CD14-positive monocyte (primary cell): ENCODE measurements around the gene TEPSIN. TPM values are rescaled to one million over a fixed set of nuclear protein-coding genes. Genes with fewer than 3 reads are reported as not detected.
A peak's percentile ranks its signal among the peaks of the same experiment; 100 is the strongest.

ENCODE experiments used
- DNase-seq, 3 donors: peaks; one replicate each; pipeline ENCODE4 v3.0.0-alpha.2; 2011 to 2022
- H2AFZ ChIP-seq: 2 replicates; pipeline ENCODE4 v1.6.0; 2012; ENCODE audit warnings: mild to moderate bottlenecking, low read depth, low read length, inconsistent platforms; ENCODE audit not compliant: insufficient read depth, poor library complexity, severe bottlenecking
- H3K27ac ChIP-seq, 2 donors: 1 replicate in 1 of 2; 2 replicates in 1 of 2; pipeline ENCODE4 v1.5.1; 2012 to 2013; ENCODE audit warnings: low read length in 2 of 2, control low read depth in 1 of 2, inconsistent platforms in 1 of 2, low read depth in 1 of 2, mild to moderate bottlenecking in 1 of 2
- H3K27me3 ChIP-seq, 2 donors: one replicate each; pipeline versions ENCODE4 v1.6.0 to v1.6.1; 2011 to 2013; ENCODE audit warnings: low read length in 2 of 2; ENCODE audit not compliant: control insufficient read depth in 2 of 2, insufficient read depth in 2 of 2
- H3K36me3 ChIP-seq, 2 donors: replicated peaks in 1 of 2; 1 replicate in 1 of 2; 2 replicates in 1 of 2; pipeline versions ENCODE4 v1.5.1 to v1.6.1; 2012 to 2013; ENCODE audit warnings: low read length in 2 of 2, control low read depth in 1 of 2, inconsistent platforms in 1 of 2, mild to moderate bottlenecking in 1 of 2; ENCODE audit not compliant: insufficient read depth in 2 of 2, control insufficient read depth in 1 of 2
- H3K4me1 ChIP-seq, 2 donors: 1 replicate in 1 of 2; 2 replicates in 1 of 2; pipeline versions ENCODE4 v1.5.1 to v1.6.1; 2012 to 2013; ENCODE audit warnings: low read length in 2 of 2, control low read depth in 1 of 2, inconsistent platforms in 1 of 2, mild to moderate bottlenecking in 1 of 2, moderate library complexity in 1 of 2; ENCODE audit not compliant: insufficient read depth in 2 of 2, control insufficient read depth in 1 of 2
- H3K4me2 ChIP-seq: replicated peaks from 2 replicates; pipeline ENCODE3; 2012; ENCODE audit warnings: low read length, moderate library complexity, mild to moderate bottlenecking; ENCODE audit not compliant: poor library complexity, severe bottlenecking; ENCODE audit errors: extremely low read depth
- H3K4me3 ChIP-seq, 3 experiments: fragments of 200-600 bp in 1 of 3; sonication (generic) in 1 of 3; replicated peaks in 1 of 3; 1 replicate in 2 of 3; 2 replicates in 1 of 3; pipeline ENCODE4 v1.5.1; 2011 to 2013; ENCODE audit warnings: low read length in 3 of 3, mild to moderate bottlenecking in 3 of 3, control low read depth in 2 of 3, low read depth in 2 of 3, inconsistent platforms in 1 of 3, moderate library complexity in 1 of 3
- H3K79me2 ChIP-seq: 2 replicates; pipeline ENCODE4 v1.6.0; 2012; ENCODE audit warnings: mild to moderate bottlenecking, control low read depth, inconsistent platforms, low read length, moderate library complexity; ENCODE audit not compliant: insufficient read depth
- H3K9ac ChIP-seq: 2 replicates; pipeline ENCODE4 v1.6.0; 2017; ENCODE audit warnings: low read length, mild to moderate bottlenecking; ENCODE audit not compliant: insufficient read depth, poor library complexity, severe bottlenecking
- H3K9me3 ChIP-seq, 2 donors: replicated peaks in 1 of 2; 1 replicate in 1 of 2; 2 replicates in 1 of 2; pipeline versions ENCODE4 v1.5.1 to v1.6.1; 2012 to 2013; ENCODE audit warnings: low read length in 2 of 2, control low read depth in 1 of 2; ENCODE audit not compliant: control insufficient read depth in 1 of 2, insufficient read depth in 1 of 2
- H4K20me1 ChIP-seq: 2 replicates; pipeline ENCODE4 v1.6.0; 2012; ENCODE audit warnings: mild to moderate bottlenecking, low read length, control low read depth, moderate library complexity; ENCODE audit not compliant: insufficient read depth
- H3K27ac Mint-ChIP-seq, 7 donors: one replicate each; pipeline ENCODE4 v1.8.0; 2020; ENCODE audit warnings: mild to moderate bottlenecking in 7 of 7, mixed read lengths in 7 of 7, moderate library complexity in 6 of 7, inconsistent platforms in 2 of 7
- H3K27me3 Mint-ChIP-seq, 3 donors: one replicate each; pipeline ENCODE4 v1.8.0; 2021 to 2022; ENCODE audit warnings: low read depth in 3 of 3, mild to moderate bottlenecking in 3 of 3, mixed read lengths in 3 of 3, moderate library complexity in 3 of 3, inconsistent platforms in 1 of 3
- H3K36me3 Mint-ChIP-seq, 2 donors: one replicate each; pipeline ENCODE4 v1.8.0; 2020; ENCODE audit warnings: mixed read lengths in 2 of 2, inconsistent platforms in 1 of 2, mild to moderate bottlenecking in 1 of 2
- H3K4me1 Mint-ChIP-seq: one replicate; pipeline ENCODE4 v1.8.0; 2020; ENCODE audit warnings: mild to moderate bottlenecking, mixed read lengths
- H3K4me3 Mint-ChIP-seq, 2 donors: one replicate each; pipeline ENCODE4 v1.8.0; 2020; ENCODE audit warnings: mild to moderate bottlenecking in 2 of 2, mixed read lengths in 2 of 2, moderate library complexity in 1 of 2
- H3K9me3 Mint-ChIP-seq, 7 donors: one replicate each; pipeline ENCODE4 v1.8.0; 2020 to 2022; ENCODE audit warnings: mixed read lengths in 7 of 7, mild to moderate bottlenecking in 6 of 7, moderate library complexity in 6 of 7, inconsistent platforms in 2 of 7
- CTCF ChIP-seq: fragments of 200-600 bp; IDR thresholded peaks from one replicate; pipeline ENCODE4 v1.8.0; 2022; ENCODE audit warnings: antibody characterized with exemption, mild to moderate bottlenecking
- WGBS: methylation state at CpG from one replicate; pipeline ENCODE4 v1.1.5; 2013; ENCODE audit warnings: missing lambda C conversion rate; ENCODE audit not compliant: insufficient coverage; 5-methylcytosine and 5-hydroxymethylcytosine counted together
- intact Hi-C, 2 donors: fragments of 100-400 bp; cut with micrococcal nuclease; formaldehyde crosslinking; loops; one replicate each; pipeline versions ENCODE4 v1.15.0 to v1.15.1; 2023
- polyA plus RNA-seq, 3 donors: library from polyadenylated mRNA; depleted of rRNA in 1 of 3; unstranded in 2 of 3; stranded (reverse) in 1 of 3; fragments of 300-500 nt in 2 of 3; fragments of >200 nt in 1 of 3; fragmentation: Illumina TruSeq in 2 of 3; gene quantifications; 1 replicate in 2 of 3; 2 replicates in 1 of 3; pipeline ENCODE4 v1.2.3, GENCODE V29; 2012 to 2021

The TEPSIN gene
- polyA plus RNA-seq, 3 donors = 3.4 to 136 (median 4.5) TPM

DNA sequence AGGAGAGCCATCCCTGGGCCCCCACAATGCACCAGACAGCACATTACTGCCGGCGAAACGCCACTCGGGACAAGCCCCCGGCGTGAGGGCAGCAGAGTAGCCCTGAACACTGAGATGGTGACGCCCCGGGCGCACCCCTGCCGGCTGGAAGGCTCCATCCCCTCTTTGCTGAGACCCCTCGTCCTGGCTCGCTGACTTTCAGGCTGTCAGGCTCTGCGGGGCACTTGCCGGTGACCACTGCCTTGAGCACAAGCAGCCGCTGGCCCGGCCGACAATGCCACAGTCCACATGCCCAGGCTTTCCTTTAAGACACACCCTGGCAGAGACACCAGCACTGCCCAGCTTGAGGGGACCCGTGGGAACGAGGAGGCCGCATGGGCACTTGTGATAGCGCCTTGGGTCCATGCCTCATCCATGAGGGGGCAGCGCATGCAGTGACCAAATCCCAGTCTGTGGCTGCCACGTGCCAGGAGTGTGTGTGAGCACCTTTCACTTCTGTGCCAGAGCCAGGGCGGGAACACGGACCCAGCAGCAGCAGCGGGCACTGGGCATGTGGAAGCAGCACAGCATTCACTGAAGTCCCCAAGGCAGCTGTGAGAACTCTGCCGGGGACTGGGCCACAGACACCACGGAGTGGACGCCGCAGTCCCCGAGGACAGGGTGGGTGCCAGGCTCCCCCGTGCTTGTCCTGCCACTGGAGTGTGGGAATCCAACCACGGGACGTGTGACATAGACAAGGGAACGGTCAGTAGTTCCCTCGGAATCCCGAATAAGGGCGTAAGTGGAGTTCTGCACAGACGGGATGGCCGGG is 24.7 kb upstream of the TEPSIN start:
- Histone ChIP-seq H4K20me1 (peaks cover 80% of the 10 kb centered on the region), H3K4me2 (no peak overlapping the region), H3K4me1 (peaks cover 9 to 17% of the 10 kb centered on the region in 2 donors), H3K9me3 (no peaks in the 10 kb centered on the region), H3K27ac (no peak overlapping the region), H3K9ac (no peak overlapping the region), H2AFZ (no peak overlapping the region), H3K36me3 (peaks cover 80 to 100% of the 10 kb centered on the region in 2 donors), H3K27me3 (no peaks in the 10 kb centered on the region), H3K79me2 (peaks cover 51% of the 10 kb centered on the region), H3K4me3 (no peak overlapping the region)
- Mint-ChIP-seq H3K9me3 (peaks cover 0 to 2% (median 0%) of the 10 kb centered on the region in 7 donors), H3K27me3 (peaks cover 0 to 2% (median 0%) of the 10 kb centered on the region in 3 donors), H3K4me1 (peaks cover 17% of the 10 kb centered on the region), H3K4me3 (no peak overlapping the region), H3K36me3 (peaks cover 77 to 93% of the 10 kb centered on the region in 2 donors), H3K27ac (peak overlapping the region in 1 of 7 donors; percentile 55)
- no peak for TF ChIP-seq CTCF
- 98% methylated on average over 40 of the region's 40 CpGs for WGBS
- DNase-seq = no peak
- intact Hi-C loops = no loop called here

GRCh38 chr17:81261582-81262336 is 22.9 kb upstream of the TEPSIN start:
- H3K9me3 Mint-ChIP-seq = peaks cover 0 to 2% (median 0%) of the 10 kb centered on the region in 7 donors
- Histone ChIP-seq H4K20me1 (peaks cover 81% of the 10 kb centered on the region), H2AFZ (no peak overlapping the region), H3K9ac (no peak overlapping the region), H3K36me3 (peaks cover 91 to 100% of the 10 kb centered on the region in 2 donors), H3K27ac (peak overlapping the region in 1 of 2 donors; percentile 8), H3K4me2 (no peak overlapping the region), H3K4me1 (peaks cover under 1 to 2% of the 10 kb centered on the region in 2 donors), H3K4me3 (no peak overlapping the region), H3K79me2 (peaks cover 40% of the 10 kb centered on the region), H3K27me3 (no peaks in the 10 kb centered on the region), H3K9me3 (no peaks in the 10 kb centered on the region)
- intact Hi-C loops = no loop called here
- no peak overlapping the region for H3K4me3 Mint-ChIP-seq
- H3K36me3 Mint-ChIP-seq = peaks cover 81 to 100% of the 10 kb centered on the region in 2 donors
- no peak for TF ChIP-seq CTCF
- H3K27me3 Mint-ChIP-seq = peaks cover 0 to 2% (median 0%) of the 10 kb centered on the region in 3 donors
- no peak for DNase-seq
- H3K4me1 Mint-ChIP-seq = peaks cover 2% of the 10 kb centered on the region
- H3K27ac Mint-ChIP-seq = peak overlapping the region in 1 of 7 donors; percentile 26
- WGBS = 85% methylated on average over 24 of the region's 36 CpGs
